Thyroid gland (tissue), 4 donors: ENCODE measurements around the gene KAT14. TPM values are rescaled to one million over a fixed set of nuclear protein-coding genes. Genes with fewer than 3 reads are reported as not detected.
"Not testable (repeated sequence)": the region's sequence is repeated elsewhere in the genome, so short reads cannot be mapped to it uniquely, and the experiment has no call there.

Experiments used
- DNase-seq, 2 donors: peaks; one replicate each; pipeline ENCODE4 v3.0.0-alpha.2; 2019
- H3K27ac ChIP-seq, 3 donors: fragments of 200-600 bp; sonication (generic); 1 replicate in 2 of 3; 2 replicates in 1 of 3; pipeline ENCODE4 v1.5.1; 2016 to 2019; ENCODE audit warnings: mild to moderate bottlenecking in 1 of 3, moderate library complexity in 1 of 3
- H3K27me3 ChIP-seq: fragments of 200-600 bp; sonication (generic); one replicate; pipeline ENCODE4 v1.5.1; 2019
- H3K36me3 ChIP-seq, 2 donors: fragments of 200-600 bp; sonication (generic); one replicate each; pipeline ENCODE4 v1.5.1; 2016 to 2019
- H3K4me1 ChIP-seq, 2 donors: fragments of 200-600 bp; sonication (generic); one replicate each; pipeline ENCODE4 v1.5.1; 2017 to 2019
- H3K4me3 ChIP-seq, 3 donors: fragments of 200-600 bp; sonication (generic); replicated peaks in 1 of 3; 1 replicate in 2 of 3; 2 replicates in 1 of 3; pipeline ENCODE4 v1.5.1; 2016; ENCODE audit warnings: mild to moderate bottlenecking in 1 of 3
- H3K9me3 ChIP-seq: fragments of 200-600 bp; sonication (generic); one replicate; pipeline ENCODE4 v1.5.1; 2017
- POLR2A ChIP-seq, 2 donors: fragments of 450-650 bp; IDR thresholded peaks; one replicate each; pipeline ENCODE4 v1.6.1; 2017; ENCODE audit warnings: antibody characterized with exemption in 2 of 2, mild to moderate bottlenecking in 2 of 2, moderate library complexity in 1 of 2
- WGBS, 2 donors: methylation state at CpG; one replicate each; pipeline ENCODE4 v1.1.5; 2017; 5-methylcytosine and 5-hydroxymethylcytosine counted together
- intact Hi-C: fragments of 100-400 bp; cut with DNase I; formaldehyde crosslinking; loops from one replicate; pipeline ENCODE4 v1.15.1; 2023
- total RNA-seq, 4 donors: library from RNA; depleted of rRNA; stranded (reverse); fragments of >200 nt; gene quantifications; one replicate each; pipeline ENCODE4 v1.2.3, GENCODE V29; 2016
- TF ChIP-seq, protein P1 (sequence below), 6 experiments: fragments of 200-600 bp in 3 of 6; fragments of 450-650 bp in 3 of 6; sonication (generic) in 3 of 6; IDR thresholded peaks; one replicate each; pipeline ENCODE4 v1.5.1; 2016 to 2019; ENCODE audit warnings: antibody characterized with exemption in 6 of 6, mild to moderate bottlenecking in 2 of 6, inconsistent platforms in 1 of 6, moderate library complexity in 1 of 6

KAT14 gene
- total RNA-seq, 4 donors from 2014 or later = 17.9 to 19.7 (median 18.7) TPM

GRCh38 chr20:18166950-18167349 is 29.3 kb downstream of the KAT14 start:
- H3K4me3 ChIP-seq = no peak overlapping the region
- 94% methylated on average over 1 of the region's 1 CpG for WGBS, 2 donors
- H3K4me1 ChIP-seq = no peaks in the 10 kb centered on the region
- DNase-seq = no peak
- peaks cover 6 to 12% of the 10 kb centered on the region in 2 donors for H3K36me3 ChIP-seq
- TF ChIP-seq, protein P1, sequence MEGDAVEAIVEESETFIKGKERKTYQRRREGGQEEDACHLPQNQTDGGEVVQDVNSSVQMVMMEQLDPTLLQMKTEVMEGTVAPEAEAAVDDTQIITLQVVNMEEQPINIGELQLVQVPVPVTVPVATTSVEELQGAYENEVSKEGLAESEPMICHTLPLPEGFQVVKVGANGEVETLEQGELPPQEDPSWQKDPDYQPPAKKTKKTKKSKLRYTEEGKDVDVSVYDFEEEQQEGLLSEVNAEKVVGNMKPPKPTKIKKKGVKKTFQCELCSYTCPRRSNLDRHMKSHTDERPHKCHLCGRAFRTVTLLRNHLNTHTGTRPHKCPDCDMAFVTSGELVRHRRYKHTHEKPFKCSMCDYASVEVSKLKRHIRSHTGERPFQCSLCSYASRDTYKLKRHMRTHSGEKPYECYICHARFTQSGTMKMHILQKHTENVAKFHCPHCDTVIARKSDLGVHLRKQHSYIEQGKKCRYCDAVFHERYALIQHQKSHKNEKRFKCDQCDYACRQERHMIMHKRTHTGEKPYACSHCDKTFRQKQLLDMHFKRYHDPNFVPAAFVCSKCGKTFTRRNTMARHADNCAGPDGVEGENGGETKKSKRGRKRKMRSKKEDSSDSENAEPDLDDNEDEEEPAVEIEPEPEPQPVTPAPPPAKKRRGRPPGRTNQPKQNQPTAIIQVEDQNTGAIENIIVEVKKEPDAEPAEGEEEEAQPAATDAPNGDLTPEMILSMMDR (IDR thresholded peaks at IDR 0.05) = no peak
- TF ChIP-seq POLR2A (IDR thresholded peaks at IDR 0.05) = no peak
- no peaks in the 10 kb centered on the region for H3K9me3 ChIP-seq
- H3K27me3 ChIP-seq = no peaks in the 10 kb centered on the region
- intact Hi-C loops = no loop called here
- no peak overlapping the region for H3K27ac ChIP-seq

GRCh38 chr20:18172379-18172778 is 34.7 kb downstream of the KAT14 start:
- Histone ChIP-seq H3K27ac (no peak overlapping the region), H3K27me3 (no peaks in the 10 kb centered on the region), H3K36me3 (no peaks in the 10 kb centered on the region), H3K4me3 (no peak overlapping the region), H3K4me1 (no peaks in the 10 kb centered on the region), H3K9me3 (no peaks in the 10 kb centered on the region)
- no peak for DNase-seq
- 97 to 98% methylated on average over 2 of the region's 2 CpGs for WGBS, 2 donors
- TF ChIP-seq POLR2A (IDR thresholded peaks at IDR 0.05) = no peak
- TF ChIP-seq, protein P1 (IDR thresholded peaks at IDR 0.05) = no peak
- intact Hi-C loops = no loop called here

DNA sequence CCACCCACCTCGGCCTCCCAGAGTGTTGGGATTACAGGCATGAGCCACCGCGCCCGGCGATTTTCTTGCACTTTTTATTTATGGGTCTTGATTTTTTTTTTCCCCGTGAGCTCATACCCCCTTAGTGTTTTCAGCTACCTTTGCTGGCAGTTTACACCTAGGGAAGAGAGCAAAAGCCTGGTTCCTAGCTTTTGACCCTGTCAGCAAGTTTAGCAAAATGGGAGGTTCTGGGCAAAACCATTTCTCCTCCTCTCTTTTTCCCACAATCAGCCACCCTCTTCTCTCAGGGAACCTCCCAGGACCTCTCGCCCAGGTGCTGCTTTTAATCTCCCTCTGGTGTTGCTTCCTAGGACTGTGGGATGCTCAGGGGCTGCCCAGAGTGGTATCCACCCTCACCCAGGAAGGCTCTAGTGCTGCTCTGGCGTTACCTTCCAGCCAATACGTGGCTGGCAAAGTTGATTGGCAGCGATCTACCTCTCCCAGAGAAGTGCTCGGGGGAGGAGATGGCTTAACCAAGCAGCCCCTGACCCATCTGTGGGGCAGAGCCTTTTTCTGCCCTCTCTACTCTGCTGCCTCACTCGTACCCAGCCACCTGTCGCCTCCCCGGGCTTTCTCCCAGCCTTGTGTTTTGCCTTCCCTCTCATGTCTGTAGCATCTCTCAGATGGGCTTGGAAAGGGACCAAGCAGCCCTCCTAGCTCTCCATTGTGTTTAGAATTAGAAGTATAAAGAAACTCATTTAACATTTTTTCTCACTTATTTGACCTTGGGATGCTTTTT is 37.4 kb downstream of the KAT14 start:
- no peak overlapping the region for H3K27ac ChIP-seq
- no peaks in the 10 kb centered on the region for H3K4me1 ChIP-seq
- whole genome bisulfite sequencing, 2 donors = 96 to 98% methylated on average over 12 to 14 of the region's 14 CpGs
- no peaks in the 10 kb centered on the region for H3K9me3 ChIP-seq
- TF ChIP-seq POLR2A (IDR thresholded peaks at IDR 0.05) = no peak
- TF ChIP-seq, protein P1 (IDR thresholded peaks at IDR 0.05) = no peak
- no peaks in the 10 kb centered on the region for H3K27me3 ChIP-seq
- H3K36me3 ChIP-seq = no peaks in the 10 kb centered on the region
- DNase-seq = no peak
- intact Hi-C loops = no loop called here
- H3K4me3 ChIP-seq = no peak overlapping the region

GRCh38 chr20:18176318-18176785 is 38.7 kb downstream of the KAT14 start:
- no peak overlapping the region for H3K27ac ChIP-seq
- intact Hi-C loops = no loop called here
- 83 to 86% methylated on average over 8 of the region's 8 CpGs for WGBS, 2 donors
- H3K9me3 ChIP-seq = no peaks in the 10 kb centered on the region
- TF ChIP-seq POLR2A (IDR thresholded peaks at IDR 0.05) = no peak
- TF ChIP-seq, protein P1 (IDR thresholded peaks at IDR 0.05) = no peak
- no peaks in the 10 kb centered on the region for H3K4me1 ChIP-seq
- DNase-seq = no peak
- H3K36me3 ChIP-seq = no peaks in the 10 kb centered on the region
- H3K4me3 ChIP-seq = no peak overlapping the region
- no peaks in the 10 kb centered on the region for H3K27me3 ChIP-seq

GRCh38 chr20:18180366-18180765 is 42.7 kb downstream of the KAT14 start:
- H3K27ac ChIP-seq, H3K27me3 ChIP-seq, H3K9me3 ChIP-seq, H3K4me1 ChIP-seq, intact Hi-C loops, H3K4me3 ChIP-seq, DNase-seq: not testable (repeated sequence)
- H3K36me3 ChIP-seq = peaks cover 17 to 28% of the 10 kb centered on the region in 2 donors
